SKM-1 (cell line): ENCODE data around the gene CMTM1.
"Not testable (repeated sequence)": the region's sequence is repeated elsewhere in the genome, so short reads cannot be mapped to it uniquely, and the experiment has no call there.

Experiments
- DNase-seq: peaks from one replicate; lab custom pipeline; 2025; ENCODE audit not compliant: unreplicated experiment; lab: John Stamatoyannopoulos, UW

Gene CMTM1

DNA sequence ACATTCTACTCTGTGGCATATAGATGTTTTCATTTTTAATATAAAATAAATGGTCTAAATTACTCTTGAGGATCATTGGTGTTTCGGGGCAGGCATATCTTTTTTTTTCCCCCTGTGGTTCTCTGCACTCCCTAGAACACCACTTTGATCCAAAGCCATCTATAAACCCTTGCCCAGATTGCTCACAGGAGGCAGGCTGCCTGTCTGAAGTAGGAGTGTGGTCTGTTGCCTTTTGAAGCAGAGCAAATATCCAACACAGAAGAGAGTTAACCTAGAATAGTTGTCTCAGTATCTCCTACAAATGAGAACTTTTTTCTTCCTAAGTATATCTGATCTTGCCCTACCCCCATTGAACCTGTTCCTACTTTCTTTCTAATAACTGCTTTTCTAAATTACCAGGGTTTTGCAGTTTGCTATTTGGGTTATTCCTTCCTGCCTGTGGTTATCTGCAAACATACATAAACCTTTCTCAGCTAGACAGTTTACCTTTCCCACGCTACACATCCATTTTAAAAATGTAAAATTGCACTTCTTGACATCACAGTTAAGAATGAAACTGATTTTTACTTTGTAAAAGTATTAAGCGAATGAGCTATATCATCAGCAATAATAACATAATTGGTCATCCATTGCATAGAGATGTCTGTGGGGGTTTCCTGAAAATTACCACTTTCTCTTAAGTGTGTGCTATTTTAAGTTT, 4.7 kb upstream of the CMTM1 start:
- no peak for DNase-seq

DNA sequence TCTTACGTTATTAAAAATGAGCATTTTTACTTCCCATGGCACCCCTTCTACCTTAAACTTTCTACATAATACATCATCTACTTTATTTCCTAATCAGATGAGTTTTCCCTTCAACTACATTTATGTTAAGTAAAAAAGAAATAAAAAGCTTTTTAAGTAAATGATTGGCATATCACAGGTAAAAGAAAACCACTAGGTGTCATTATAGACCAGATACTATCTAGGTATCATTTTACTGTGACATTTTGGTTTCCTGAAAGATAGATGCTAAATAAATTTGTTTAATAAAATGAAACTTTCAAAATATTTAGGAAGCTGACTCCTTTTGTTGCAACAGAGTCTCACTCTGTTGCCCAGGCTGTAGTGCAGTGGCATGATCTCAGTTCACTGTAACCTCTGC, 3.8 kb upstream of the CMTM1 start:
- no peak for DNase-seq

DNA sequence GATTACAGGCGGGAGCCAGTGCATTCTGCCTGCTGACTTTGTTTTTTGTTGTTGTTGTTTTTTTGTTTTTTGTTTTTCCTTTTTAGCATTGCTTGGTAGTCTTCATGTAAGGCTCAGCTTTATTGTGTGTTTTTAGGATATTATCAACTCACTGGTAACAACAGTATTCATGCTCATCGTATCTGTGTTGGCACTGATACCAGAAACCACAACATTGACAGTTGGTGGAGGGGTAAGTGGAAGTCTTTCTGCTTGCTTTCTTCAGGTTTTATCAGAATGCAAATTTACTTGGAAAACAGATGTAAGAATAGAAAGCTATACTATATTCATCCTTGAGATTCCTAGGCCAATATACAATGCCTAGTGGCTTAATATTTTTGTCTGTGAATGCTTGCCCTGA, 3.3 kb upstream of the CMTM1 start:
- DNase-seq, result no peak

DNA sequence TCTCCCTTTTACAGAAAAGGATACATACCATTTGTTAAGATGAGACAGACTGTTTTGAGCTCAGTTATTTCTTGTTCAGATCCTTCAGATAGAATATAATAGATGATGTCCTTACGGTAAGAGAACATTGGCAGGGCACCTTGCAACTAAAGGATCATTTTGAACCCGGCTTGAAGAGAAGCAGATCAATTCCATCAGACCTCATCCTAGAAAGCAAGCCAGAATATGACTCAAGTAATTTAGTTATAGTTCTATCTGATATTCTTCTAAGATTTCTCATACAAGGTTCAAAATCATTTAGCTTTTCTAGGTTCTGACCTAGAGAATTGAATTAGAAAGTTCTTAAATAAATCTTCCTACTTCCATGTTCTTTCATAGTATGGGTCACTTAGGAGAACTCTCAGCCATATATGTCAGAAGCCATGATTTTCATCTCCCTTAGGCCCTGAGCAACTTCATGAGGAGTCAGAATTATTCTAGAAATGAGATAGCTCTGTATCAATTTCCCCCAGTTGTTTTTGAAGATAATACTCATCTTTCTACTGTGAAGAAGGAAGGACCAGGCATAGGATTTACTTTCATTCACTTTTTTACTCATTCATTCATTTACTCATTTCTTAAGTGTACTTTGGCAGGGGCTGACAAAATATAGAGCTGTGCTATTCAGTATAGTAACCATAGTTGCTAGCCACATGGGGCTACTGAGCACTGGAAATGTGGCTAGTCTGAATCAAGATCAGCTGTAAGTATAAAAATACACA, 2.5 kb upstream of the CMTM1 start:
- DNase-seq, result no peak

DNA sequence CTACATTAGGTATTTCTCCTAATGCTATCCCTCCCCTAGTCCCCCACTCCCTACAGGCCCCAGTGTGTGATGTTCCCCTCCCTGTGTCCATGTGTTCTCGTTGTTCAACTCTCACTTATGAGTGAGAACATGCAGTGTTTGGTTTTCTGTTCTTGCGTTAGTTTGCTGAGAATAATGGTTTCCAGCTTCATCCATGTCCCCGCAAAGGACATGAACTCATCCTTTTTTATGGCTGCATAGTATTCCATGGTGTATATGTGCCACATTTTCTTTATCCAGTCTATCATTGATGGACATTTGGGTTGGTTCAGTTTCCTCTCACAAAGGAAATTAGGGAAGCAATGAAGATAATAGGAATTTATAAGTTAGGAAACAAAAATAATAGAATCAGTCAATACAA, 1.0 kb downstream of the CMTM1 start:
- DNase-seq, result not testable (repeated sequence)

DNA sequence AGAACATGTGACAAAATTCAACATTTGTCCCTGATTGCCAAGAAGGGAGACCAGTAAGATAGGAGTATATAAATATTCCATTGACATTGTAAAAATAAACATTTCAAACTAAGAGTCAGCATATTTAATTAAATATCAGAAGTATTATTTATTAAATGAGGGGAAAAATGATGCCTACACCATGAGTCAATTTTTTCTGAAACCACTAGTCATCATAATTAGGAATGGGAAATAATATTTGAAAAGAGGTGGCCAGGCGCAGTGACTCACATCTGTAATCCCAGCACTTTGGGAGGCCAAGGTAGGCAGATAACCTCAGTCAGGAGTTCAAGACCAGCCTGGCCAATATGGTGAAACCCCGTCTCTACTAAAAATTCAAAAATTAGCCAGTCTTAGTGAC, 2.1 kb downstream of the CMTM1 start:
- DNase-seq, result no peak

DNA sequence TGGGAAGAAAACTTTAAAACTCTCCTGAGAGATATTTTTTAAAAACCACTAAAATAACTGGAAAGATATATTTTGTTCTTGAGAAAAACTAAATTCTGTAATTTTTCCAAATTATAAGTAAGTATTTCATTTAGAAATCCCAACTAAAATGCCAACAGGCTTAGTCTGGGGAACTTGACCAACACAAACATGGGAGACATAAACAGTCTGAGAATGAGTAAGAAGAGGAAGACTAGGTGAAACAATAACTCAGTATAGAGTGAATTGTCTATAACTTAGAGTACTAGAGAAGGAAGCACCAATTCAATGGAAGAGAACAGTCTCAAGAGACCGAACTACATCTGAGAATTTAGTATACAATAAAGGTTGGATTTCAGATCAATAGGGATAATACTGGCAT, 2.9 kb downstream of the CMTM1 start:
- DNase-seq, result no peak

DNA sequence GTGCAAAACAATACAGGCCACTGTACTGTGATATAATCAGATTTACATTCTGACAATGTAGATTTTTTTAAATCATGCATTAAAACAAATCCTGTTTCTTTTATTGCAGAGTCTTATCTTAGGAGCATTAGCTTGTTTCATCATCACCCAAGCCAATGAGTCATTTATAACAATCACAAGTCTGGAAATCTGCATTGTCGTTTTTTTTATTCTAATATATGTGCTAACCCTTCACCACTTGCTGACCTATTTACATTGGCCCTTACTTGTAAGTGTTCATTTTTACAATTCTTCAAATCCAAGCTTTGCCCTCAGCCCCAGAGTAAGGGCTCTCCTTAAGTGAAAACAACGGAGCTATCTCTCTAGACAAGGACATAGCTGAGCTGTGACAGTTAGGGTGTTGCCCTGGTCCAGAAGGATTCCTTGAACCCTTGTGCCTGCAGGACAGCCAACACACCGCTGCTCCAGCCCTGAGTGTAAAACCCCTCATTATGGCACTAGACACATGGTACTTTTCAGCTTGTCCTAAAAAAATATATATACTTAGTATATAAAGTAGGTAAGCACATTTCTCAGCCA, 3.7 kb downstream of the CMTM1 start:
- DNase-seq, result no peak

DNA sequence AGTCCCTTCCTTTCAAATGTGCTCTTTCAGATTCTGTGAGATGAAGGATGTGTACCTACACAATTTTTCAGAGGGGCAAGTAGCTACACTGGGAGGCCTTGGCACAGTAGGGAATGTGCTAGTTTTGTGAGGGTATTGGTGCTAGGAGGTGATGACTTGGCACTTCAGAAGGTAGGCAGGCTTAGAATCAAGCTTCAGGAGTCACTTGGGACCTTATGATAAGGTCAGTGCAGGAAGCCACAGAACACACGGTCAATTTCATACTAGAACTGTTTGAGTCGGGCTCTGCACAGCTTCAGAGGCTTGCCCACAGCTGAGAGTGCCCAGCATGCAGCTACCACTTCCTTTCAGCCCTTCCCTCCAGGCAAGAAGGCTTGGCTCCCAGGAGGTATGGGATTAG, 6.1 kb downstream of the CMTM1 start:
- no peak for DNase-seq

DNA sequence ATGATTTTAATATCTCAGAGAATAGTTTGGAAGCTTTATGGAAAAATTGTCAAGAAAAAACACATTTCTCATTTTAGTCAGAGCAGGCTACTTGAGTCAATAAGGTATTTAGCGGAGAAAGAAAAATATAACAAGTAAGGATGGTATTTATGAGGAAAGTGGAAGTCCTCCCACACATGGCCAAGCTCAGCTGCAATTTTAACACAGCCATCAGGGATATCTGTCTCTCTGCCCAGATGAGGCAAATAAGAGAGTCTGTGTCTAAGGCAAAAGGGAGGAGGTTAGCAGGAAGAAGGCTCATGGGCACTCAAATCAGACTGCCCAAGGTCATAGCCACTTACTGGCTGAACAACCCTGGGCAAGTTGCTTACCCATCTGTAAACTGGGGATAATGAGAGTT, 7.8 kb downstream of the CMTM1 start:
- DNase-seq, result no peak

DNA sequence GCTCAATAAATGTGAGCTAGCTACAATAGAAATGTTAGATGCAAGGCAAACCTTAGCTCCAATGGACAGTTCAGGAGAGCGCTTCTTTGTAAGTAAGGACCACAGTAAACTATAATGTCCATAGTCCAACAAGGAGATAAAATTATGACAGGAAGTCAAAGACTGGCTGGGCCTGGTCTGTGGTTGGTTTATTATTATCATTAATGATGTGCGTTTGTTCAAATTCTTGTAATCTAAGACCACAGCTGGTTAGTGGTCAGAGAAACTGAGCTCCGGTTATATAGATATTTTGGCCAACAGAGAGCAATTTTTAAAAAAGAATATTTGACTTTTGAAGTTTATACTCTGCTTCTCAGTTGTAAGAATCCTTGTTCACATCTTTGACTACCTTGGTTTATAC, 8.3 kb downstream of the CMTM1 start:
- no peak for DNase-seq

DNA sequence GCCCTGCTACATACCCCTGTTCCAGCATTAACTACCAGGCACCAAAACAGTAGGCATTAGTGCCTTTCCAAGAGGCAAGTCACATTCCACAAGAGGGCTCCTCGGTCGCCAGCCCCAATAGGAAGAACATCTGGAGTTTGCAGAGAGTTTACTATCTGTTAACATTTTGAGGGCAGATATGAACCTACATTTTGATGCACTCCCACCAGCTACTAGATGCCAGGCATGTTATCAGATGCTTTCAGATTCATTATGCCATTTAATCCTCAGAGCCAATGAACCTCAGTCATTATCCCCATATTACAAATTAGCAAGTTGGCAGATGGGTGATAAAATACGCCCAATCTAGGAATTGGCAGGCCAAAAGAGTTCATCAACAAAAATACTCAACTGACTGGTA, 8.8 kb downstream of the CMTM1 start:
- no peak for DNase-seq

DNA sequence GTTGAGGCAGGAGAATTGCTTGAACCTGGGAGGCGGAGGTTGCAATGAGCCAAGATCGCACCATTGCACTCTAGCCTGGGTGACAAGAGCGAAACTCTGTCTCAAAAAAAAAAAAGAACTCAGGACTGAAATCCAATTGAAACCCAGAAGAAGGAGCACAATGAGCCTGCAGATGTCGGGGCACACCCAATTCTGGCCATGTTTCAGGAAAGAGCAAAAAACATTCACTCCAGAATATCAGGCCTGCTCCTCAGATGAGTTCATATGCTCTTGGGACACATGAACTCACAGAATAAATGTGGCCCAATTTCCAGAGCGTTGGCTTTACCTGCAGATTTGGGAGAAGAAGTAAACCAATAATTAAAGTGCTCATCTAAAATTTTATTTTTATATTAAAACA, 10.1 kb downstream of the CMTM1 start:
- no peak for DNase-seq

DNA sequence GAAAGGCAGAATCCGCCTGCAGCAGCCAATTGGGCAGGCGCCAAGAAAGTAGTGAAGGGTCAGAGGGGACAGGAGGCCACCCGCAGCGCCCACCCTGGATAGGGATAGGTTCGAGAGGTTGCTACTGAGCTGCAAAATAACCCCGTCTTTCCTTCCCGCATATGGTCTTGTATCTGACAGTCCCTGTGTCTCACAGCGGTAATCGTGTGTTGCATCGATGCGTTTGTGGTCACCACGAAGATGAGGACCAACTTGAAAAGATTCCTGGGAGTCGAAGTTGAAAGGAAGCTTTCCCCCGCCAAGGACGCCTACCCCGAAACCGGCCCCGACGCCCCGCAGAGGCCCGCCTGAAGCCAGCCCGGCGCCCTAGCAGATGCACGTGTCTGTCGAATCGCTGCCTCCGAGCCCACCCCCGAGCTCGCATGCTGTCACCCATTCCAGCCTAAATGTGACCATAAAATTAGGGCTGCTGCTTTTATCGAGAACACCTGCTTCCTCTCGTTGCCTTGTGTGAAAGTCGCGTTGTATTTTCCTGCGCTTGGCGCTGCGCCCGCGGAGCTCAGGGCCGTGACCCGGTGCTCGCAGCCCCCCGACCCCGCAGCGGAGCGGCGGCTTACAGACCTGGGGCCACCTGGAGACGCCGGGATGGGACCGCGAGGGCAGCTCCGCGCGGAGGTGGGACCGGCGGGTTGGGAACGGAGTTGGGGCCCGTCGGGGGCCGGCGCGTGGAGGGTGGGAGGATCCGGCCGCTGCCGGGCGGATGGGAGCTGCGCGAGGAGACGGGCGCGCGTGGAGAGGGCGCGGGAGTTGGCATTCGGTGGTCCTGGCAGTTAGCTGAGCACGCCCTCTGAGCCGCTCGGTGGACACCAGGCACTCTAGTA, 12.7 kb downstream of the CMTM1 start, which contains the start of gene CMTM2:
CMTM2 (plus strand) TSS at position 813 of the 881 bp plus-strand sequence. CDS start 145 bp downstream, outside the sequence.
- DNase-seq, result no peak

DNA sequence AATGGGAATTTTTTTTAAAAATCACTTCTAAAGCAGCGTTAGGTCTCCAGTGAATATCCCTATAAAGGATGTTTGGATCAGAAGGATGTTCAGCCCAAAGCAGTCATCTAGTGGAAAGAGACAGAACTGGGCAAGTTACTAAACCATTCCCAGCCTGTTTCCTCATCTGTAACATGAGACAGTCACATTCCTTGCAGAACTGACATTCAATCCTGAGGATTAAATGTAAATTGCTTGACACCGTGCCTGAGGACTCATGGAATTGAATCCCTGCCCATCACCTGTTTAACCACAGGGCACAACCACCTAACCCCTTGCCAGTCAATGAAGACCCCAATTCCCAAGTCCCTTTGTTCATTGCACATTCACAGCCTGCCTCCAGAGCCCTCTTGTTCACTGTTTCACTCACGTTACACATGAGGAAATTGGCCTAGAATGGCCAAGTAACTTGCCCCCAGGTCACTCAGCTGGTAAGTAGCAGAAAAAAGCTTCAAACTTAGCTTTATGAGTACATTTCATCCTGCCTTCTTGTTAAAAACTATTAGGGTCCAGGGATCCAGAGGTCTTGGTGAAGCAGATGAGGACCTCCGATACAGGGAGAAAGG, 14.5 kb downstream of the CMTM1 start:
- no peak for DNase-seq

DNA sequence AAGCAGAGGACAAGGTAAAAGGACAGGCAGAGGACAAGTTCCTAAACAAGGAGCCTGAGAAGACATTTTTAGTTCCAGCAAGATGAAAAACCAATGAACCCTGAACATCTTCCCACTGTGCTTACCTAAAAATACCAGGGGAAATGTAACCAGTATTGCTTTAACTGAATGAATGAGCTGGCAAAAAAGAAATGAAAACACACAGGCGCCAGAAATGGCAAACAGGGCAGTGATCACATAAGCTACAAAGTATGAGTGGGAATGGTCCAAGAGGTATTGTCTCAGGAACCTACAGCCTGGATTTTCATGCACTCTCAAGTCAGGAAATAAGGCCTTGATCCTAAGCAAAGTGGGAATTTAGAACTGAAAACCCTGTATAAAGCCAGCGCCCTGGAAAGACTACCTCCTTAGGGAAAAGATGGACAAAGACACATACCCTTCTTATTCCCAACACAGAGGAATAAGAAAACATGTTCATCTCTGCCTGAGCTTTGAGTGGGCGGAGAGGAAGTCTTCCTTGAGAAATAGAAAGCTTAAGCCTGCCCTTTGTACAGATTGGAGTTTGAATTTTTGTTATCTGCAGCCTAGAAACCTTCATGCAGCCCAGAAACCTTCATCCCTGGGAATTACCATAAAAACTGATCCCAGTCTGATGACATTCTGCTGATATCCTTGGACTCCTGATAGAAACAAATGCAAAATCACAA, 15.2 kb downstream of the CMTM1 start:
- DNase-seq, result no peak

DNA sequence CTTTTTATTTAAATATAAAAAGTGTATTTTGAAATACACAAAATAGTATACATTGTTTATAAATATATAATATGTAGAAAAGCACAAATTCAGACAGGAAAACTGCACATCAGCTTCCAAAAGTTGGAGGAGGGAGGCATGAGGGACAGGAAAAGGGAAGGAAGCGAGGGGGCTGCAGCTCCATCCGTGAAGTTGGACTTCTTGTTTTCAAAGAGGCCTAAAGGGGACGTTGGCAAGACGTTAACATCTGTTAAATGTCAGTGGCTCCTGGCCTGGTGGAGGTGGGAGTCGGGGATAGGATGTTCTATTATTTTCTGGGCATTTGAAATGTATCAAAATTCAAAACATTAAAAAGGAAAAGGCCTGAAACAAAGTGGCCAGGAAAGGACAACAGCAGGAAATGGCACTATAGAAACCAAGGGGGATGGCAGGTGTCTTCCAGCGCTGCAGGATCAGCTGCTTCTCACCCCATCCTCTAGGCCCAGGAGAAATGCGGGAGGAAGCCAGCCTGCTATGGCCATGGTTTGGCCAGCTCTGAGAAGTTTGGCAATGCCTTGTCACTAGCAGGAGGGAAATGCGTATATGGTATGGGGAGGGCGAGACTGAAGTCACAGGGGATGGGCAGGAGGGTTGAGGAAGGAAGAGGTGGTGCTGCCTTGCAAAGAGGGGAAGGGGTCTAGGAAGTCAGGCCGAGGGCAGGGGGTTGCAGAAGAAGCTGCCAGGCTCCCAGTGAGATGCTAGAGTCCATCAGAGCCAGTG, 19.4 kb downstream of the CMTM1 start:
- DNase-seq, result peak; percentile 59

DNA sequence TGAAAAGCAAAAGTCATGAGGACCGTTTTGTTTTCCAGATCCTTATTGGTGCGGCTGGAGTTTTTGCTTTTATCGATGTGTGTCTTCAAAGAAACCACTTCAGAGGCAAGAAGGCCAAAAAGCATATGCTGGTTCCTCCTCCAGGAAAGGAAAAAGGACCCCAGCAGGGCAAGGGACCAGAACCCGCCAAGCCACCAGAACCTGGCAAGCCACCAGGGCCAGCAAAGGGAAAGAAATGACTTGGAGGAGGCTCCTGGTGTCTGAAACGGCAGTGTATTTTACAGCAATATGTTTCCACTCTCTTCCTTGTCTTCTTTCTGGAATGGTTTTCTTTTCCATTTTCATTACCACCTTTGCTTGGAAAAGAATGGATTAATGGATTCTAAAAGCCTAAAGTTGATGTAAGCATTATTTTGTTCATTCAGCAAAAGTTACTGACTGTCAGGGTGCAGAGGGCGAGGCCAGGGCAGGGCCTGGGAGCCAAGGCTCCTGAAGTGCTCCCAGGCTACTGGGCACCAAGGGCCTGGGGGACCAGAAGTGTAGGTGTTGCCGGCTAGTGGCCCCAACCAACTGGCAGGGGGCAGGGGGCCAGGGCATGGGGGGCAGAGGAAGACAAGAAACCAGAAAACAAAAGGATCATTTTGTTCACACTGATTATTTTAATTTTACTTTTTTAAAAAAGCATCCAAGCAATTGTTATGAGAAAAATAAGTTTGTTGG, 21.8 kb downstream of the CMTM1 start:
- no peak for DNase-seq
